Panc1 (cell line): ENCODE data around the gene ABI3BP.

ENCODE experiments used
- CTCF ChIP-seq: fragments of 450-650 bp; IDR thresholded peaks from 2 replicates; pipeline ENCODE4 v1.5.1; 2017; ENCODE audit warnings: mild to moderate bottlenecking
- POLR2AphosphoS5 ChIP-seq: IDR thresholded peaks from 2 replicates; pipeline ENCODE4 v1.6.1; 2012; ENCODE audit warnings: mild to moderate bottlenecking, low read depth, low read length, moderate library complexity

GRCh38 chr3:100811779-100812507 is 181.3 kb downstream of the ABI3BP start:
- TF ChIP-seq POLR2AphosphoS5 (no peak), CTCF (no peak)
